NCI-H524 (cell line): ENCODE data around the gene S100A4.
A peak's percentile ranks its signal among the peaks of the same experiment; 100 is the strongest.

ENCODE experiments used
- DNase-seq, 2 experiments: peaks; one replicate each; lab custom pipeline; 2025; lab: John Stamatoyannopoulos, UW

The S100A4 gene

DNA sequence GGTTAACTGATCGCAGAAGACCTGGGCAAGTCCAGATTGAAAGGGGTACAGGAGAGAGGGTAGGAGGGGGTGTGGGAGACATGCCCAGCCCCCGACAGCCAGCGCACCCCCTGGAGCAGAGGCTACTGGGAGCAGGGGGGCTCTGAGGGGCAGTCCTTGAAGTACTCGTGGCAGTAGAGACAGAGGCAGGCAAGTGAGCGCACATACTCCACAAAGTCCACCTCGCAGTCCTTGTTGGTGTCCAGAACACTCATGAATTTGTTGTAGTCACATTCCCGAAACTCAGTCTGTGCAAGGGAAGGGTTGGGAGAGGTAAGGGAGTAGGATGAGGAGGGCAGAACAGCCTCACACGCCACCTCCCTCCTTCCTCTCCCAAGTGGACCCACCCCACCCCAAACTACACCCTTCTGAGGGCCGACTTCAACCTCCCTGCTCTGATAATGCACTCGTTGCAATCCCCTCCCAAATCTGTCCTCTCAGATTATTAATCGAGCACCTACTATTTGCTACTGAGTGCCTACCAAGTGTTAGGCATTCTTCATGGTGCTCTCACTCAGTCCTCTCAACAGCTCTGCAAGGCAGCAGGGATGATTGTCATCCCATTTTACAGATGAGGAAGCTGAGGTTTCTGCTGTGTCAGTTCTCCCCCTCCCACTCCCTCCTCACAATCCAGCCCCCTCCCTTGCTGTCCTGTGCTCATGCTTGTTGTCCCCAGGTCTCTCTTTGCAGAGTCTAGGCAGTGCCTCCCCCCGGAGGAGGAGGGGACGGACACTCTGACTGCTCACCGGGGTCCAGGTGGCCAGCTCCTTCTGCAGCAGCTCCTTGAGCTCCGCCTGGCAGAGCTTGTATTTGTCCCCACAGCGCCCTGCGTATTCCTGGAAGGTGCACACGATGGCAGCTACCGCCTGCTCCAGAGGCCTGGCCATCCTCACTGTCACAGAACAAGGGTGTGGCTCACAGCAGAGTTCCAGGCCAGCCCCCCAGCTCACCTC, 2.2 kb upstream of the S100A4 start:
- peak in 1 of 2 experiments; percentile 11 for DNase-seq

DNA sequence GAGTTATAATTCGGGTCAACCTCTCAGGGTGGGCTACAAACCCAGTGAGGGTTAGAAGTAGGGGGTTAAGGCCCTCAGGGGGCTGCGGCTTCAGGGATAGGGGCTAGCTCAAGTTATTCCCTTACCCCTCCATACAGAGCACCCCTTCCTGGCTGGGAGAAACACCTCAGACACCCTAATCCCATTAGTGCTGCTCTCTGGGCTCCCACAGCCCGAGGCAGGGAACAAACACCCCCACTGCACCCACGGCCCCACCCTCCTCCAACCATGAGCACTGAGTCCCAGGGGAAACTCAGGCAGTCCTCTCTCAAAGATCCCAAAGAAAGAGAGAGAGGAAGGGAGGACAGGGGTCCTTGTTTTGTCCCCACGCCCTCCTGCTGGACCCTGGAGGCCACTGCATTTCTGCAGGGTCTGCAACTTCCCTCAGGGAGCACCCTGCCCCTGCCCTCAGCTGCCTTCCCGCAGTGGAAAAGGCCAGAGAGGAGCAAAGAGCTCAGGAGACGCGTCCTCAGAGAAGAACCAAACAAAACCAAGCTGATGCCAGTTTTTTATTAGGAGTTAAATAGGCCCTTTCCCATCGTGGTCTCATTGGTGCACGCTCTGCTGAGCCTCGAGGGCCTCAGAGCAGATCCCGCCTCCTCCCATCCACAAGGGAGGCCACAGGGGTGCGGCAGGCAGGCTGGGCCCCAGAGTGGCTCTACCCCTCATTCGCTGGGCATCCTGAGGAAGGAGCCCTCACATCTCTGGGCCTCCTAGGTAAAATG, 1.4 kb upstream of the S100A4 start:
- DNase-seq, result no peak

DNA sequence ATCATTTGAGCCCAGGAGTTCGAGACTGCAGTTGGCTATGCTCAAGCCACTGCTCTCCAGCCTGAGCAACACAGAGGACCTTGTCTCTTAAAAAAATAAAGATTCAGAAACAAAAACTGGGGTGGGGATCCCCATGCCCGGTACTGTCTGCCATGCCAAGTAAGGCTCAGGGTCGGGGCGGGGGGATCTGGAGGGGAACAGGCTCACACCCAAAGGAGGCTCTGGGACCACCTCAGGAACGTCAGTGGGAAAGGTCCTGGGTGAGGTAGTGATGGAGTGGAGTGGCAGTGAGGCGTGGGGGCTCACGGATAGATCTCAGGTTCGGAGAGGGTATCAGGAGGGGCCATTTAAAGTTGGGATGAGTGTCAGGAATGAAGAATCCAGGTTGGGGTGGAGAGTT, 765 bp upstream of the S100A4 start:
- no peak for DNase-seq

DNA sequence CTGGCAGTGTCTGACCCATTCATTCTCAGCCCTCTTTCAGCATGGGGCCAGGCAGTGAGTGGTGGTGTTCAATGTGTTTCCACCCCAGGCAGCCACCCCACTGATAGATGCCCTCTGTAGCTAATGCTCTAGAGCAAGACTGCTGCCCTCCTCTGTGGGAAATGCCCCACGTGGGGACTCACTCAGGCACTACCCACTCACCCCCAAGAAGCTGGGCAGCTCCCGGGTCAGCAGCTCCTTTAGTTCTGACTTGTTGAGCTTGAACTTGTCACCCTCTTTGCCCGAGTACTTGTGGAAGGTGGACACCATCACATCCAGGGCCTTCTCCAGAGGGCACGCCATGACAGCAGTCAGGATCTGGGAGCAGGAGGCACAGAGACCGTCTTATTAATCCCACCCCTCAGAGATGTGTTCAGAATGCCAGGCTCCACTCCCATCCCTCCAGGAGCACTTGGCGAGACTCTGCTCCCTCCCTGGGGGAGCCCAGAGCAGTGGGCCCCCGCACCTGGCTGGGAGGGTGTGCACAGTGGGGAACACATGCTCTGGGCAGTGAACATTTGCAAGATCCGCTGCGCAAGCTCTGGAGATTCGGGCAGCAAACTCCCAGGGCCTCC, 1.0 kb downstream of the S100A4 start:
- DNase-seq, result no peak

DNA sequence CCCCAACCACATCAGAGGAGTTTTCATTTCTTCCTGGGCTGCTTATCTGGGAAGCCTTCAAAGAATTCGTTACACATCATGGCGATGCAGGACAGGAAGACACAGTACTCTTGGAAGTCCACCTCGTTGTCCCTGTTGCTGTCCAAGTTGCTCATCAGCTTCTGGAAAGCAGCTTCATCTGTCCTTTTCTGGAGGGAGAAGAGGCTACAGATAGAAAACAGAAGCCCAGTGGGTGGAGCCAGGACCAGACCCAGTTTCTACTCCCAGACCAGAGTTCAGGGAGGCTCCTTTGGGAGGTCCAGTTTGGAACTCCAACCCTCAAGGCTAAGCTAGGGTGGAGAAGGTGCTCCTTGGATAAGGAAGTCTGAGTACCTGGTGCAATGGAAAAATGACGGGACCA, 1.9 kb downstream of the S100A4 start:
- DNase-seq, result no peak

DNA sequence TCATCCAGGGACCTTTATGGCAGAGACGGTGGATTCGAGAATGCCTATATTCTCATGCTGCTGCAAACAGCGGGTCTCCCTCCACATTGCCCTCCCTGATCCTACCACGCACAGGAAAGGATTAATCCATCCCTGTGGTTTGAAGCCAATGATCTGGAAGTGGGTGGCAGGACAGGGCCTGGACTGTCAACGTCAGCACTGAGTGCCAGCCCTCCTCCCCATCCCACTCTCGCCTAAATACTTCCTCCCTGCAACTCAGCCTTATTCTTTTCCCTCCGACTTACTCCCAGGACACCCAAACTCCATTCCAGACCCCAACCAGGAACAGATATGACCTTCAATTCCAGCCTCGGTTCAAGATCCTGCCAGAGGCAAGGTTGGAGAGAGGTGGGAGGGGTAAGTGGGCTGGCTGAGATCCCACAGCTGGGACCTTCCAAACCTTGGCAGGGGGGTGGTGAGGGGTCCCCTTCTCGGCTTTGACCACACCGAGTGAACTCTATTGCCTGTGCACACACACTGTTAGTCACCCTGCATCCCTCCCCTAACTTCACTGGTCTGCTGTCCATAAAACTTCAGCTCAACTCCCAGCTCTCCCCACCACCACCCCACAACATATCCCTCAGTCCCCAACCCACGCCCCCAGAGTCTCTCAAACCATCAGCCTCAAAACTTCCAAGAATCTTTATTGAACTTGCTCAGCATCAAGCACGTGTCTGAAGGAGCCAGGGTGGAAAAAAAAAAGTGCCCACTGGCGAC, 2.5 kb downstream of the S100A4 start:
- no peak for DNase-seq

DNA sequence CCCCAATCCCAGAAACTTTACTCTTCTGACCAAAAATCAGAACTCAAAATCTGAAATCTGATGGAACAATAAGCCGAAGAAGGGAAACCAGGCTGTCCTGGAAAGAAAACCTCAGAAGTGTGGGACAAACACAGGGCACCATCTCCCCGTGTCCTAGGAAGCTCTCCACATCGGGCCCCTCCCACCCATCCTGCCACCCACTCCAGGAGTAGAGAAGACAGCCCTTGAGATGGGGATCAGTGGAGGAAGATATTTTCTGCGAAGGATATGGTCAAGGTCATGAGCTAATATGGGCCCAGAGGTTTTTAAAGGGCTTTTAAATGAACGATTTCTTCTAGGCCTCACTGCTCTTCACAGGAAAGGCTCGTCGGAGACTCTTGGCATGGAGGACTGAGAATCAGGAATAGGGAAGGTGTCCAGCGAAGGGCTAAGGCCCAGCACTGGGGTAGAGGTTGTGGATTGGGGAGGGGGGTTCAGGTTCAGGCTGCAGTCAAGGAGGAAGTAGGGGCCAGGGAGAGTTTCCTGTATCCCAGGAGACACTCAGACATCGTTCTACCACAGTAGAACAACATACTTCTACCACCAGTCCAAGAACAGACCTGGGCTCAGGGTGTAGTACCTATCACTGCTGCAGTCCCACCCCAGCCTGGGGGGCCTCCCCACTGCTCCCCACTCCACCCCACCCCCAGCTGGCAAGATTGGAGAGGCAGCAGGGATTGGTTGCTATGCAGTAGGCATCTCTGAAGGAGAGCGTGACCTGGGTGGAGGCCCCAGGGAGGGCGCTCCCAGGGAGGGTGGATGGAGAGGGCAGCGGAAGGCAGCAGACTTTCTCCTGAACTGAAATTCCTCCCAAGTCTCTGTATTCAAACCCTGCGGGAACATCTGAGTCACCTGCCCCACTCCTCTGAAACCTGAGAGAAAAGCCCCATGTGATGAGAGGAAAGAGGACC, 3.7 kb downstream of the S100A4 start:
- no peak for DNase-seq

DNA sequence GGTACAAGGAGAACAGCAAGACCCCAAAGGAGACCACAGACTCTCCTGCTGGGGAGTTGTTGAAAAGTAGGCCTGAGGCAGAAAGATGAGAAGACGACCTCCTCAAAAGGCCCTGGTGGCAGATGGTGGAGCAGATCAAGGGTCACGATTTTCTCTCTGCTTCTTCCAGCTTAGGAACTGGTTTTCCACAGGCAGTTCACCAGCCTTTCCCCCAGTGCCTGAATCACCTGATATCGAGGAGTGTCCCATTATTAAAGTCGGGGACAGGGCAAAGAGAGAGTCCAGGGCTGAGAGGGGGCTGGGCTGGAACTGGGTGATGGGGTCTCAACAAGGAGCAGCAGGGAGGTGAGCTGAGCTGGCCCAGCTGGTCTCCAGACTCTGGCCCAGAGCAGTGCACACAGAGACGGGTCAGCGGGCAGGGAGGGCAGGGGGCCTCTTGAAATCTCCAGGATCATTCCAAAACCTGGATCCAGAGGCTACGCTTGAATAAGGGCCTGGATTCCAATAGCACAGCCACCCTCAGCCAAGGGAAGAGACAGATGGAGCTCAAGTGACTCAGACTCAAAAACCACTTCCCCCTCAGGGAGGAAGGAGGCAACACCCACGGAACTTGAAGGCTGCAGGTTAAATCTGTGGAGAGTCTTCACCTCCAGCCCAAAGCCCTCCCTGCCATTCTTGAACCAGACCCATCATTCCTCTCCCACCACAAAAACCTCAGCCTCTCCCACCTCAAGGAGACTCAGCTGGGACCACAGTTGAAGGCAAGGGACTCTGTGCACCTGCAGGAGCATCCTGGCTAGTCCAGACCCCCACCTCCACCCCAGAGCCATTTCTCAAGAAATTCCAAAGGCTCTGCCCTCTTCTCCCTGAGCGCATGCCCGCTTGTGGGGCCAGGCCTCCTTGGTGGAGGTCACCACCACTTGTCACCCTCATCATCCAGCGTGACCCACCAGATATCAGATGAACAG, 4.9 kb downstream of the S100A4 start, which contains the start of gene S100A5:
Gene S100A5 (minus strand): TSS at position 541 of the 968 bp plus-strand sequence. CDS start 743 bp downstream, outside the sequence.
- DNase-seq, result peak; percentile 59 to 82

DNA sequence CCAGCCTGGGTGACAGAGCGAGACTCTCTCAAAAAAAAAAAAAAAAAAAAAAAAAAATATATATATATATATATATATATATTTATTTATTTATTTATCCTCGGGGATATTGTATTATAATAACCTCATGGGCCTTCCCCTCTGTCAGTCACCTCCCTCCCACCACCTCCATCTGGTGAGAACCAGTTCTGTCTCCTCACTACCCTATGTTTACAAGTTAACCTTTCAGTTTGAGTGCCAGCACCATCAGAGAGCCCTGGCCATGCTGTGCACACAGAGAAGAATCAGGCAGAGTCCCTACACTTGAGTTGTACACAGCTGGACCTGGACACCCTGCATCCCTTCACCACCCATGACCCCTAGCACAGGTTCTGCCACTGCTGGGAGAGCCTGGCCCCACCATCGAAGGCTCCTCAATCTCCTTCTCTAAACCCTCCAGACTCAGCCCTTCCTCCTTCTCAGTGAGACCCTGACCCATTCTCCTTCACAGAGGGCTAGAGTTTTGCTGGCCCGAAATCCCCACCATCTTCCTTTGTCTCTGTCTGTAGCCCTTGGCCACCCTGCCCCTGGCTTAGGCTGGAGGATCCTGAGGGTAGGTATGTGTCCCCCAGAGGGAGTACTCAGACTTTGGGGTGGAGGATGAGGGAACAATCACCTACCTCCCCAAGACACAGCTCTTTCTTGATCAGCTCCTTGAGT, 6.1 kb downstream of the S100A4 start:
- DNase-seq, result no peak

DNA sequence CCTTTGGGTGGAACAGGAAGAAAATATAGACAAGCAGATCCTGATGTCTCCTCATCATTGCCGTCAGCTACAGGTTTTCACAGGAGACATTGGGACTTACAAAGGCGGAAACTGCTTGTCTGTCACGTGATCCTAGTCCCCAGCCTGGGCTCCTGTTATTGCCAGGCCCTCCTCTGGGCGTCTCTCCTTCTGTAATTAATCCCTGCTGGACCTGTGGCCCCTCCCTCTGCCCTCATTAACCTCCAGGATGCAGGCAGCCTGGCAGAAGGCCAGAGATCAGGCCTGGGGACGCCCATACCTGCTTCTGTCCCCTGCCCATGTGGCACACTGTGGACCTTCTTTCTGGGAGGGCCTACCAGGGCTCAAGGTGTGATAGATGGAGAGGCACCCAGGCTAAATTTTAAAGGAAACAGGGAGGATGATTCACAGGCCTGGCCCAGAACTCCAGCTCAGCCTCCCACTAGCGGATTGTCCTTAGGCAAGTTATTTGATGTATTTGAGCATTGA, 7.2 kb downstream of the S100A4 start:
- peak; percentile 61 to 76 for DNase-seq

DNA sequence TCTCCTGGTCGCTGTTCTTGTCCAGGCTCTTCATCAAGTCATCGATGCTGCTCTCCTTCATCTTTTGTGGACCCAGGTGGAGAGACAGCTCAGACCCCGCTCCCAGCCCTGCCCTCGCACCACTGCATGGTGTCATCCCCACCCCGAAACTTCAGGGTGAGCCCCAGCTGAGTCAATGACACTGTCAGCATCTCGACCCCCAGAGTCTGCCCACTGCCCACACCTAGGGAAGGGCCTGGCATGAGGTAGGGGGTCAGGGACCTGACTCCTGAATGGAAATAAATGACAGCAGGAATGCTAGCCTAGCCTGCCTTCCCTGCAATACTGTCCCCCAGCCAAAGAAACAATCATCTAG, 8.3 kb downstream of the S100A4 start:
- DNase-seq, result no peak

DNA sequence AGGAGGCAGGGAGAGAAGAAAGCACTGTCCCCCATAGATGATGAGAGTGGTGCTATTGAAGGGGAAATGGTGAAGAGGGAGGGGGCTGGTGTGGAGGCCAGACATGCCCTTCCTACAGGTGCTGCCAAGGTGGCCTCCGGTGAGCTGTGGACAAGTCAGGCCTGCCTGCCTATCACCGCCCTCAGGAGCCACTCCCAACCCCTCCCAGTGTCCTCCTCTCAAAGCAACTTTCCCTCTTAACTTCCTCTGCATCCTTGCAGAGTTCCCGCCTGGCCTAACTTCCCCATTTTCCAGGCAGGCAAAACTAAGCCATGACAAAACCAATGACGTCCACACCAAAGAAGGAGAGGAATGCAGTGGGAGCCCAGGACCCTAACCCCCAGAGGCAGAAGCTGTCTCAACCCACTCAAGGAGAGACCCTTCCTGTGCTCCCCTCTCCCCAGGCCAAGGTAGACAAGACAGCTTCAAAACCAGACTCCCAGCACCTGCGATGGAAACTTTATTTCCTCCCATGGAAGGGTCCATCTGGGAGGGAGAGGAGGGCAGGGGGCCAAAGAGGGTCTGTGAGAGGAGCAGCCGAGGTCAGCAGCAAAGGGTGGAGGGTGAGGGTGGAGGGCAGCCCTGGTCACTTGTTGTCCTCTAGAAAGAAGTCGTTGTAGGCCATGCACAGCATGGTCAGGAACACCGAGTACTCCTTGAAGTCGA, 8.8 kb downstream of the S100A4 start:
- no peak for DNase-seq

DNA sequence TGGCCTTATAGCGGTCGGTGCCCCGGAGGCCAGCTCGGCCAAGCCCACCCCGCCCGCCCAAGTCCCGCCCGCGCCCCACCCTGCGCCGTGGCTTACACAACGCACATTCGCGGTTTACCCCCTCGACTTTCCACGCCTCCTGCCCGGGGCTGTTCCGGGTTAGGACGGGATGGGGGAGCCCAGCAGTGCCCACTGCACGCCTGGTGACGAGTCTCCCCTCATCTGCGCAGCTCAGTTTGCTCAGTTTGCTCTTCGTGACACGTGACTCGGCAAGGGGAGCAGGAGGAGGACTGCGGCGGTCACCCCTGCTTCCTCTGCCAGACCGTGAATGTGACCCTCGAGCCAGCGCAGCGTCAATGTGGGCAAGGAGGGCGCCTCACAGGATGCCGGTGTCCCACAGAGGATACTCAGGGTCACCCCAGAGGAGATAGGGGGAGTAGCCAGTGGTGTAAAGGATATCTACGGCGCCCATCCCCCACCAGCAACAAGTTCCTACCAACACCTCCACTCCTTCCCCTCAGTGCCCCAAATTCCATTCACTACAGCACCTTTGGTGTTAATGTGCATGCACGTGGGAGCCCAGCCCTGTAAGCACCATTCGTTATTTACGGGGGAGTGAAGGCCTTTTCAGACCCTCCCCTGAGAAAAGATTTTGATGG, 9.5 kb downstream of the S100A4 start:
- DNase-seq, result peak in 1 of 2 experiments; percentile 39

DNA sequence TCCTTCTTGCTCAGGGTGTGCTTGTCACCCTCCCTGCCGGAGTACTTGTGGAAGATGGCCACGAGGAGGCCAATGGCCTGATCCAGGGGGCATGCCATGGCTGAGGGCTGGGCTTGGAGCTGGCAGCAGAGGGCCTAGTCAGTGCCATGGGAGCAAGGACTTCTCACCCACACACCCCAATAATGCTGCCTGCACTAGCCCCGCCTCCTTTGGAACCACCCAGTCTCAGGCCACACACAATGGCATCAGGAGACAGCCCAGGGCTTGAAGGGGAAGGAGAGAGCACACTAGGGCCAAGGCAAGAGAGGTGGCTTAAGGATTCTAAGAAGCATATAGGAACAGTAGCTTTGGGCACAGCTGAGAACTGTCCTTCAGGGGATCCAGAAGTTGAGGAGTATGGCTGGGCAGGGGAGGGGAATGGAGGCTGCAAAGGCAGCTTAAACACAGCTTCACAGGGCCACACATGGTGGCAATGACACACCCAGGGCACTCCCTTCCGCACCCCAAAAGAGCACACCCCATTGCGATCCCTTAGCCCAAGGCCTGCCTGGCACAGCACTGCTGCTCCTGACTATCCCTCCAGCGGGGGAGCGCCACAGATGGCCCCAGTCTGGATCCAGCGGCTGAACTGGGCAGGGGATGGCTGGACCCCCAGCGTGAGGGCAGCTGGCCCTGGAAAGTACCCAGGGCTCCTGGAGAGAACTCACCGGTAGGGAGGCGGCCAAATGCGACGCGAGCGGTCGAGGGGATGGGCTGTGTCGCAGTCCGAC, 10.2 kb downstream of the S100A4 start, which contains the start of gene S100A6:
Gene S100A6 (minus strand): TSS at position 750 of the 770 bp plus-strand sequence. CDS start 652 bp downstream, at position 98.
- peak in 1 of 2 experiments; percentile 39 for DNase-seq

DNA sequence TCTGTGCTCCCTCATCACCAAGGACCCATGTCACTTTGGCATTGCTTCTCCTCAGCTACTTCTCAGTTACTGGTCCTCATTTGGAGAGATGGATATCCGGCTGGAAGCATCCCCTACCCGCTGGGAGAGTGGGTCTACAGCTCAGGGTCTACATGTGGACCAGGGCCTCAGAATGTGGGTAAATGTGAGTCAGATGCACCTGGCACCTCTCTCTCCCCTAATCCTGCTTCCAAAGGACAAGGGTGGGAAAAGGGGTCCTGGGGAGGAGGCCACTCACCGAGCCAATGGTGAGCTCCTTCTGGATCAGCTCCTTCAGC, 10.7 kb downstream of the S100A4 start:
- DNase-seq, result no peak

DNA sequence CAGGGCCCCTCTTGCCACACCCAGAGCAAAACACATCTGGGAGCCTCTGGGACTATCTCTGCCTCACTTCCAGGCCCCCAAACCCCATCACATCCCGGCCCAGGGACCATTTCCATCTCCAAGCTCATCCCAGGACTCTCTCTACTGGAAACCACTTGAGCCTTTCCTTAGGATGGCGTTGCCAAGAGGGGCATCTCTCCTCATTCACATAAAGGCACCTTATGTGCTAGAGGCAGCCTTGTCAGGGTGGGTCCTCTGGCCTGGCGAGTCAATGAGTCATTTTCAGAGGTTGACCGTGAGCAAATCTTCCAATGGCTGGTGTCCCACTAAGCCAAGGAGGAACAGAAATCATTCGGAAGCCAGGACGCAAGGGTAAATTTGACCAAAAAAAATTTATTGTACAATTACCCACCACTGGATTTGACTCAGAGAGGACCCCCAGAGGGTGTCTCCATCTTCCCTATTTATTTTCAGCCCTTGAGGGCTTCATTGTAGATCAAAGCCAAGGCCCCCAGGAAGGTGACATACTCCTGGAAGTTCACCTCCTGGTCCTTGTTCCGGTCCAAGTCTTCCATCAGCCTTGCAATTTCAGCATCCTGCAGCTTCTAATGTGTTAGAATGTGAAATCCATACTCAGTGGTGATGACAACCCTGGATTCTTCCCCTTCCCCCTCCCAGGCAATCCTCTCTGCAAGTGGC, 11.2 kb downstream of the S100A4 start:
- no peak for DNase-seq
